Activated T-helper 17 cell treated with anti-CD3 and anti-CD28 coated beads, Interleukin-2, amount 50 U/mL, for 72 hours (primary cell): Measurements from ENCODE around the gene CCNI2. TPM values are rescaled to one million over a fixed set of nuclear protein-coding genes. Genes with fewer than 3 reads are reported as not detected.
A peak's percentile ranks its signal among the peaks of the same experiment; 100 is the strongest.

ENCODE experiments used
- ATAC-seq: fragments of 150-1000 bp; cut with Tn5 transposase; replicated peaks from 2 replicates; pipeline ENCODE4 v1.10.0; 2021; ENCODE audit warnings: mild to moderate bottlenecking, moderate library complexity
- H3K27ac Mint-ChIP-seq: one replicate; pipeline ENCODE4 v1.8.0; 2022; ENCODE audit warnings: mixed read lengths
- H3K27me3 Mint-ChIP-seq: one replicate; pipeline ENCODE4 v1.8.0; 2022; ENCODE audit warnings: mixed read lengths
- H3K36me3 Mint-ChIP-seq: one replicate; pipeline ENCODE4 v1.8.0; 2022; ENCODE audit warnings: low read depth, mild to moderate bottlenecking, mixed read lengths
- H3K4me1 Mint-ChIP-seq: one replicate; pipeline ENCODE4 v1.8.0; 2022; ENCODE audit warnings: mixed read lengths
- H3K4me3 Mint-ChIP-seq: one replicate; pipeline ENCODE4 v1.8.0; 2022; ENCODE audit warnings: mild to moderate bottlenecking, mixed read lengths
- H3K9me3 Mint-ChIP-seq: one replicate; pipeline ENCODE4 v1.8.0; 2022; ENCODE audit warnings: mixed read lengths
- total RNA-seq, 2 donors: library from RNA; stranded (reverse); gene quantifications; one replicate each; pipeline ENCODE4 v1.2.3, GENCODE V29; 2022

CCNI2 gene
- total RNA-seq, 2 donors from 2014 or later, result 1.2 to 3.3 TPM

GRCh38 chr5:132742626-132743025, 4.6 kb upstream of the CCNI2 start:
- Mint-ChIP-seq H3K36me3 (no peaks in the 10 kb centered on the region), H3K27me3 (no peaks in the 10 kb centered on the region), H3K4me1 (peaks cover 8% of the 10 kb centered on the region), H3K4me3 (no peak overlapping the region), H3K9me3 (no peaks in the 10 kb centered on the region), H3K27ac (no peak overlapping the region)
- ATAC-seq, result no peak

GRCh38 chr5:132744659-132745058, 2.6 kb upstream of the CCNI2 start:
- Mint-ChIP-seq H3K4me1 (no peaks in the 10 kb centered on the region), H3K27ac (no peak overlapping the region), H3K27me3 (no peaks in the 10 kb centered on the region)

GRCh38 chr5:132746592-132746953, 653 bp upstream of the CCNI2 start:
- Mint-ChIP-seq H3K27me3 (no peaks in the 10 kb centered on the region), H3K9me3 (no peaks in the 10 kb centered on the region), H3K36me3 (peaks cover 7% of the 10 kb centered on the region), H3K4me1 (peaks cover 14% of the 10 kb centered on the region), H3K27ac (peak overlapping the region; percentile 72), H3K4me3 (peak overlapping the region; percentile 77)
- no peak for ATAC-seq

More at GRCh38 chr5:132744659-132745058, 2.6 kb upstream of the CCNI2 start:
- no peak for ATAC-seq
- Mint-ChIP-seq H3K36me3 (no peaks in the 10 kb centered on the region), H3K4me3 (no peak overlapping the region), H3K9me3 (no peaks in the 10 kb centered on the region)

- Mint-ChIP-seq H3K4me1 (peaks cover 20% of the 10 kb centered on the region), H3K27me3 (no peaks in the 10 kb centered on the region), H3K4me3 (peak overlapping the region; percentile 54), H3K27ac (peak overlapping the region; percentile 28), H3K36me3 (peaks cover 9% of the 10 kb centered on the region), H3K9me3 (no peaks in the 10 kb centered on the region)
- peak; percentile 7 for ATAC-seq
Measured at GRCh38 chr5:132747616-132748440, 602 bp downstream of the CCNI2 start.

- no peak for ATAC-seq
- peaks cover 15% of the 10 kb centered on the region for H3K36me3 Mint-ChIP-seq
- H3K27ac Mint-ChIP-seq, result peak overlapping the region; percentile 28
Measured at GRCh38 chr5:132748522-132749000, 1.3 kb downstream of the CCNI2 start.

GRCh38 chr5:132749506-132749905, 2.3 kb downstream of the CCNI2 start:
- Mint-ChIP-seq H3K4me3 (no peak overlapping the region), H3K9me3 (no peaks in the 10 kb centered on the region), H3K27me3 (no peaks in the 10 kb centered on the region), H3K36me3 (peaks cover 18% of the 10 kb centered on the region), H3K4me1 (peaks cover 25% of the 10 kb centered on the region), H3K27ac (peak overlapping the region; percentile 76)
- no peak for ATAC-seq

More at GRCh38 chr5:132748522-132749000, 1.3 kb downstream of the CCNI2 start:
- peak overlapping the region; percentile 54 for H3K4me3 Mint-ChIP-seq
- no peaks in the 10 kb centered on the region for H3K27me3 Mint-ChIP-seq
- H3K4me1 Mint-ChIP-seq, result peaks cover 23% of the 10 kb centered on the region
- no peaks in the 10 kb centered on the region for H3K9me3 Mint-ChIP-seq

GRCh38 chr5:132750471-132751230, 3.4 kb downstream of the CCNI2 start:
- H3K4me1 Mint-ChIP-seq, result peaks cover 25% of the 10 kb centered on the region
- H3K4me3 Mint-ChIP-seq, result peak overlapping the region; percentile 39
- H3K27ac Mint-ChIP-seq, result peak overlapping the region; percentile 76
- H3K36me3 Mint-ChIP-seq, result peaks cover 24% of the 10 kb centered on the region
- H3K27me3 Mint-ChIP-seq, result no peaks in the 10 kb centered on the region
- H3K9me3 Mint-ChIP-seq, result no peaks in the 10 kb centered on the region
- ATAC-seq, result peak; percentile 5

GRCh38 chr5:132751444-132751843, 4.2 kb downstream of the CCNI2 start:
- Mint-ChIP-seq H3K4me3 (peak overlapping the region; percentile 39), H3K27me3 (no peaks in the 10 kb centered on the region), H3K9me3 (no peaks in the 10 kb centered on the region)

GRCh38 chr5:132751971-132752580, 4.8 kb downstream of the CCNI2 start:
- no peaks in the 10 kb centered on the region for H3K27me3 Mint-ChIP-seq
- H3K4me1 Mint-ChIP-seq, result peaks cover 25% of the 10 kb centered on the region
- H3K27ac Mint-ChIP-seq, result peak overlapping the region; percentile 76
- ATAC-seq, result no peak
- H3K4me3 Mint-ChIP-seq, result peak overlapping the region; percentile 39
- H3K36me3 Mint-ChIP-seq, result peaks cover 25% of the 10 kb centered on the region
- H3K9me3 Mint-ChIP-seq, result no peaks in the 10 kb centered on the region

More at GRCh38 chr5:132751444-132751843, 4.2 kb downstream of the CCNI2 start:
- Mint-ChIP-seq H3K4me1 (peaks cover 25% of the 10 kb centered on the region), H3K36me3 (peaks cover 25% of the 10 kb centered on the region), H3K27ac (peak overlapping the region; percentile 76)
- peak; percentile 67 for ATAC-seq

- Mint-ChIP-seq H3K4me1 (peaks cover 25% of the 10 kb centered on the region), H3K4me3 (no peak overlapping the region), H3K27me3 (no peaks in the 10 kb centered on the region), H3K36me3 (peaks cover 25% of the 10 kb centered on the region), H3K27ac (peak overlapping the region; percentile 76), H3K9me3 (no peaks in the 10 kb centered on the region)
- ATAC-seq, result no peak
Measured at GRCh38 chr5:132752581-132753125, 5.4 kb downstream of the CCNI2 start.

- peak; percentile 23 for ATAC-seq
- H3K4me3 Mint-ChIP-seq, result no peak overlapping the region
- no peaks in the 10 kb centered on the region for H3K9me3 Mint-ChIP-seq
- H3K27ac Mint-ChIP-seq, result peak overlapping the region; percentile 76
- H3K36me3 Mint-ChIP-seq, result peaks cover 25% of the 10 kb centered on the region
- H3K4me1 Mint-ChIP-seq, result peaks cover 25% of the 10 kb centered on the region
- no peaks in the 10 kb centered on the region for H3K27me3 Mint-ChIP-seq
Measured at GRCh38 chr5:132753135-132753987, 6.1 kb downstream of the CCNI2 start.

GRCh38 chr5:132754111-132754510, 6.9 kb downstream of the CCNI2 start:
- H3K36me3 Mint-ChIP-seq, result peaks cover 32% of the 10 kb centered on the region
- H3K27me3 Mint-ChIP-seq, result no peaks in the 10 kb centered on the region
- peaks cover 25% of the 10 kb centered on the region for H3K4me1 Mint-ChIP-seq

GRCh38 chr5:132754947-132755346, 7.7 kb downstream of the CCNI2 start:
- Mint-ChIP-seq H3K4me1 (peaks cover 25% of the 10 kb centered on the region), H3K27me3 (no peaks in the 10 kb centered on the region), H3K36me3 (peaks cover 33% of the 10 kb centered on the region), H3K4me3 (no peak overlapping the region), H3K9me3 (no peaks in the 10 kb centered on the region), H3K27ac (peak overlapping the region; percentile 76)
- no peak for ATAC-seq

More at GRCh38 chr5:132754111-132754510, 6.9 kb downstream of the CCNI2 start:
- Mint-ChIP-seq H3K9me3 (no peaks in the 10 kb centered on the region), H3K27ac (peak overlapping the region; percentile 76), H3K4me3 (no peak overlapping the region)
- no peak for ATAC-seq
